ENCODE results near the gene ADARB2.

DNA sequence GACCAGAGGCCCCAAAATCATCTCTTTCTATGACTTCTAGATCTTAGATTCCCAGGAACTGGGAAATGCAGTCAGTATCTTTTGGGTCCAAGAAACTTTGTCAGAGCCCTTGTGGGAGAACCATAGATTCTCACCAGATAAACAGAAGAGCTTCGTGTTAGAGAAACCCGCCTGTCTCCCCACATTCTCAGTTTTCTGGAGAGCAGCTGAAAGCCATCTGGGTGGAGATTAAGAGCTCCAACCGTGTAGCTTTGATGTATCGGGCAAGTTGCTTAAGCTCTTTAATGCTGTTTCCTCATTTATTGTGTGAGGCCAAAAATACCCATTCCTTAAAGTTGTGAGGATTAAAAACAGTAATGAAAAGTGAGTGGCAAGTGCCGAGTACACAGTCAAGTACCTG lies 573.5 kb downstream of the ADARB2 start:
- TF ChIP-seq POLR2A (IDR thresholded peaks at IDR 0.05; ENCODE audit: low read depth, low read length) (no peak), POLR2AphosphoS5 (IDR thresholded peaks at IDR 0.05; ENCODE audit: low read depth, low read length) (no peak), TAF1 (IDR thresholded peaks at IDR 0.05; ENCODE audit: low read depth, low read length) (no peak), PAX5 (IDR thresholded peaks at IDR 0.05; ENCODE audit: insufficient read depth, low read length, severe bottlenecking) (no peak)
